Measurements from ENCODE around the gene UNC5C. TPM values are rescaled to one million over a fixed set of nuclear protein-coding genes. Genes with fewer than 3 reads are reported as not detected.

UNC5C gene
- total and polyA plus RNA-seq, 2 of the 4 experiments (the other 2 are of a cell fraction), result under 0.01 TPM

GRCh38 chr4:95319169-95319568 is 229.6 kb downstream of the UNC5C start:
- Histone ChIP-seq H4K8ac (ENCODE audit: low read depth in 2 of 2, low read length in 2 of 2) (no peak overlapping the region), H3K14ac (replicated peaks; ENCODE audit: low read depth, low read length) (no peak overlapping the region), H2AK5ac (ENCODE audit: low read depth, low read length) (no peak overlapping the region), H3K27ac (ENCODE audit: insufficient read depth, low read length) (no peak overlapping the region), H3K4me2 (ENCODE audit: low read depth, low read length) (no peak overlapping the region), H3K56ac (ENCODE audit: extremely low read depth, insufficient read depth, low read length) (no peak overlapping the region), H3K9me3 (ENCODE audit: control insufficient read depth, insufficient read depth, low read length) (no peaks in the 10 kb centered on the region), H2BK120ac (ENCODE audit: low read depth, low read length) (no peak overlapping the region), H2BK15ac (ENCODE audit: low read depth, low read length) (no peak overlapping the region), H3K79me1 (ENCODE audit: low read depth in 1 of 2, low read length in 2 of 2) (no peaks in the 10 kb centered on the region), H4K20me1 (ENCODE audit: insufficient read depth, low read length) (no peaks in the 10 kb centered on the region), H4K5ac (ENCODE audit: low read depth, low read length) (no peak overlapping the region), H3K4me1 (ENCODE audit: control insufficient read depth, insufficient read depth, low read length) (no peaks in the 10 kb centered on the region), H3K27me3 (ENCODE audit: control insufficient read depth, insufficient read depth, low read length) (no peaks in the 10 kb centered on the region), H3K18ac (ENCODE audit: low read depth, low read length) (no peak overlapping the region), H2AK9ac (replicated peaks; ENCODE audit: low read depth, low read length, poor library complexity) (no peak overlapping the region), H3K9ac (ENCODE audit: low read depth, low read length) (no peak overlapping the region), H3K23ac (ENCODE audit: low read depth, low read length) (no peak overlapping the region), H3K36me3 (ENCODE audit: control insufficient read depth, insufficient read depth, low read length) (no peaks in the 10 kb centered on the region), H2BK20ac (ENCODE audit: low read depth, low read length) (no peak overlapping the region), H3K4ac (ENCODE audit: low read depth, low read length) (no peak overlapping the region), H2AFZ (replicated peaks; ENCODE audit: low read length, poor library complexity) (no peak overlapping the region), H2BK5ac (ENCODE audit: low read depth, low read length, poor library complexity, severe bottlenecking) (no peak overlapping the region), H3K4me3 (ENCODE audit: insufficient read depth, low read depth, low read length) (no peak overlapping the region), H4K91ac (ENCODE audit: insufficient read depth, low read depth, low read length) (no peak overlapping the region), H3K9me1 (ENCODE audit: insufficient read depth, low read length) (no peaks in the 10 kb centered on the region)
- CTCF ChIA-PET, result no interaction called here
- TF ChIP-seq MAZ (IDR thresholded peaks at IDR 0.05; ENCODE audit: borderline replicate concordance, low read depth, low read length), result no peak
- TF ChIP-seq RCOR1 (IDR thresholded peaks at IDR 0.05; ENCODE audit: insufficient replicate concordance, low read length), result no peak
- no peak for TF ChIP-seq MXI1 (IDR thresholded peaks at IDR 0.05; ENCODE audit: borderline replicate concordance, low read depth, low read length)
- no peak for TF ChIP-seq BHLHE40 (IDR thresholded peaks at IDR 0.05; ENCODE audit: low read depth, low read length)
- TF ChIP-seq CHD1 (IDR thresholded peaks at IDR 0.05; ENCODE audit: low read depth, low read length), result no peak
- no peak for TF ChIP-seq RFX5 (IDR thresholded peaks at IDR 0.05; ENCODE audit: low read depth, low read length)
- TF ChIP-seq MAFK (IDR thresholded peaks at IDR 0.05; ENCODE audit: low read depth, low read length), result no peak
- TF ChIP-seq, protein P1, sequence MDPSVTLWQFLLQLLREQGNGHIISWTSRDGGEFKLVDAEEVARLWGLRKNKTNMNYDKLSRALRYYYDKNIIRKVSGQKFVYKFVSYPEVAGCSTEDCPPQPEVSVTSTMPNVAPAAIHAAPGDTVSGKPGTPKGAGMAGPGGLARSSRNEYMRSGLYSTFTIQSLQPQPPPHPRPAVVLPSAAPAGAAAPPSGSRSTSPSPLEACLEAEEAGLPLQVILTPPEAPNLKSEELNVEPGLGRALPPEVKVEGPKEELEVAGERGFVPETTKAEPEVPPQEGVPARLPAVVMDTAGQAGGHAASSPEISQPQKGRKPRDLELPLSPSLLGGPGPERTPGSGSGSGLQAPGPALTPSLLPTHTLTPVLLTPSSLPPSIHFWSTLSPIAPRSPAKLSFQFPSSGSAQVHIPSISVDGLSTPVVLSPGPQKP (IDR thresholded peaks at IDR 0.05; ENCODE audit: borderline replicate concordance, low read depth, low read length), result no peak
- no peak for TF ChIP-seq NFE2L2 (IDR thresholded peaks at IDR 0.05; ENCODE audit: low read depth, low read length)
- TF ChIP-seq POLR2A (IDR thresholded peaks at IDR 0.05; ENCODE audit: low read depth, low read length), result no peak
- TF ChIP-seq, protein P2, sequence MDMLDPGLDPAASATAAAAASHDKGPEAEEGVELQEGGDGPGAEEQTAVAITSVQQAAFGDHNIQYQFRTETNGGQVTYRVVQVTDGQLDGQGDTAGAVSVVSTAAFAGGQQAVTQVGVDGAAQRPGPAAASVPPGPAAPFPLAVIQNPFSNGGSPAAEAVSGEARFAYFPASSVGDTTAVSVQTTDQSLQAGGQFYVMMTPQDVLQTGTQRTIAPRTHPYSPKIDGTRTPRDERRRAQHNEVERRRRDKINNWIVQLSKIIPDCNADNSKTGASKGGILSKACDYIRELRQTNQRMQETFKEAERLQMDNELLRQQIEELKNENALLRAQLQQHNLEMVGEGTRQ (IDR thresholded peaks at IDR 0.05; ENCODE audit: low read depth, low read length), result no peak
- TF ChIP-seq FOS (IDR thresholded peaks at IDR 0.05; ENCODE audit: low read depth, low read length), result no peak
- TF ChIP-seq, protein P3, sequence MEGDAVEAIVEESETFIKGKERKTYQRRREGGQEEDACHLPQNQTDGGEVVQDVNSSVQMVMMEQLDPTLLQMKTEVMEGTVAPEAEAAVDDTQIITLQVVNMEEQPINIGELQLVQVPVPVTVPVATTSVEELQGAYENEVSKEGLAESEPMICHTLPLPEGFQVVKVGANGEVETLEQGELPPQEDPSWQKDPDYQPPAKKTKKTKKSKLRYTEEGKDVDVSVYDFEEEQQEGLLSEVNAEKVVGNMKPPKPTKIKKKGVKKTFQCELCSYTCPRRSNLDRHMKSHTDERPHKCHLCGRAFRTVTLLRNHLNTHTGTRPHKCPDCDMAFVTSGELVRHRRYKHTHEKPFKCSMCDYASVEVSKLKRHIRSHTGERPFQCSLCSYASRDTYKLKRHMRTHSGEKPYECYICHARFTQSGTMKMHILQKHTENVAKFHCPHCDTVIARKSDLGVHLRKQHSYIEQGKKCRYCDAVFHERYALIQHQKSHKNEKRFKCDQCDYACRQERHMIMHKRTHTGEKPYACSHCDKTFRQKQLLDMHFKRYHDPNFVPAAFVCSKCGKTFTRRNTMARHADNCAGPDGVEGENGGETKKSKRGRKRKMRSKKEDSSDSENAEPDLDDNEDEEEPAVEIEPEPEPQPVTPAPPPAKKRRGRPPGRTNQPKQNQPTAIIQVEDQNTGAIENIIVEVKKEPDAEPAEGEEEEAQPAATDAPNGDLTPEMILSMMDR (conservative IDR thresholded peaks at IDR 0.05; ENCODE audit: low read depth, low read length), result no peak
- in situ Hi-C loops (cut with MboI; ENCODE audit: low sequenced_read_pairs), result no loop called here
- intact Hi-C loops (cut with micrococcal nuclease), result no loop called here
- no CpG with 5 or more reads among the region's 3 CpGs for WGBS, 2 experiments (ENCODE audit: extremely low coverage in 2 of 2, insufficient read length in 1 of 2)
- POLR2A ChIA-PET (ENCODE audit: unreplicated experiment), result no interaction called here
- ATAC-seq (ENCODE audit: low read depth) (no peak), DNase-seq (no peak)
- BruUV-seq (replicated peaks), result no TSS peak
- dilution Hi-C loops (cut with HindIII; ENCODE audit: low sequenced_read_pairs, unreplicated experiment), result no loop called here
